Measurements from ENCODE around the gene FAM114A1.

FAM114A1 gene

DNA sequence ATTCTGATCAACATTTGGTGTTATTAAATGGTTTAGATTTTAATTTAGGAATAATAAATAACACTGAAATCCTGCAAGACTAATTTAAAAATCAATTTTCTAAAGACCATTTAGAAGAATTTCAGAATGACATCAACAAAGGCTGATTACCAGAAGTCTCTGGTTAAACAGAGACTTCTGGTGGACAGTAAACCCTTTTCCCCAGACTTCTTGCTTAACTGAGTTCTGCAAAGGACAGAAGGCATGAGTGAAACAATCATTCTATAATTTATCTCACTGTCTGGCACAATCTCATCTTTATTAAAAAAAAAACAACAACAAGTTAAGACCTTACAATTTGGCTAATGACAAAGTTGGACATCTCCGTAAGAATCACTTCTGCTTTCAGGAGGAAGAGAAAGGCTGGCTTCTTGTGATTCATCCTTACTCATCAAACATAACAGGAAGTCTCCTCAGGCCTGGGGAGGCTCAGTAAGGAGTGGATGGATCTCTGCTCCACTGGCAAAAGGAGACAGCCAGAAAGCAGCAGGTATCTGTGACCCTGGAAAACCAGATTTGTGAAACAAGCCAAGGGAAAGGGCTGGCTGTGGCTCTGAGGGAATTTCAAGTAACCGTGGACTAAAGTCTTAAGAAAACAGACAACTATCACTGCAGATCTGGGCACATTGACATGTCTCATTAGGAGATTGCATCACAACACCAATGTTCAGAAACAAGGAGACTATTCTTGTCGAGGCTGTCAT, 10.1 kb upstream of the FAM114A1 start:
- H3K4me3 ChIP-seq (ENCODE audit: low read depth, low read length): peak overlapping the region; percentile 34
- DNase-seq (ENCODE audit: low read depth): peak; percentile 85

DNA sequence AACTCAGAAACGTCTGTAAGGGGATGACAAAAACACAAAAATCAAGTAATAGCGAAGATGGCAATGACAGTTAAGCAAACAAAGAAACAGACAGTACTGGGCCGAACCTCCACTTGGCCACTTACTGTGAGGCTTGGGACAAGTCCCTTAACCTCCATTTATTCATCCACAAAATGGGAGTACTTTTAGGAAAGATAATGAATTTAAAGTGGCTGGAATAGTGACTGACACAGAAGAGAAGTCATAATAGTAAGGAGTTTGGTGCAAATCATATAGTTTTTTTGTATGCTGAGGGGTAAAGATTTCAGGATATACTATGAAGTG, 9.5 kb upstream of the FAM114A1 start:
- no peak for DNase-seq (ENCODE audit: low read depth)
- no peak overlapping the region for H3K4me3 ChIP-seq (ENCODE audit: low read depth, low read length)

DNA sequence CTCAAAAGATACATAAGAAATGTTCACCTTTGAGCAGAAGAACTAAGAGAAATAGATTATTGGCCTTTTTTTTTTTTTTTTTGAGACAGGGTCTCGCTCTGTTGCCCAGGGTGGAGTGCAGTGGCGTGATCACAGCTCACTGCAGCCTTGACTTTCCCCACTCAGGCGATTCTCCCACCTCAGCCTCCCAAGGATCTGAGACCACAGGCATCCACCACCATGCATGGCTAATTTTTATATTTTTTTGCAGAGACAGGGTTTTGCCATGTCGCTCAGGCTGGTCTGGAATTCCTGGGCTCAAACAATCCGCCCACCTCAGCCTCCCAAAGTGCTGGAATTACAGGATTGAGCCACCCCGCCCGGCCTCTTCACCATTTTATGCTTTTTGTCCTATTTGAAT, 8.1 kb upstream of the FAM114A1 start:
- DNase-seq (ENCODE audit: low read depth): no peak
- H3K4me3 ChIP-seq (ENCODE audit: low read depth, low read length): no peak overlapping the region

DNA sequence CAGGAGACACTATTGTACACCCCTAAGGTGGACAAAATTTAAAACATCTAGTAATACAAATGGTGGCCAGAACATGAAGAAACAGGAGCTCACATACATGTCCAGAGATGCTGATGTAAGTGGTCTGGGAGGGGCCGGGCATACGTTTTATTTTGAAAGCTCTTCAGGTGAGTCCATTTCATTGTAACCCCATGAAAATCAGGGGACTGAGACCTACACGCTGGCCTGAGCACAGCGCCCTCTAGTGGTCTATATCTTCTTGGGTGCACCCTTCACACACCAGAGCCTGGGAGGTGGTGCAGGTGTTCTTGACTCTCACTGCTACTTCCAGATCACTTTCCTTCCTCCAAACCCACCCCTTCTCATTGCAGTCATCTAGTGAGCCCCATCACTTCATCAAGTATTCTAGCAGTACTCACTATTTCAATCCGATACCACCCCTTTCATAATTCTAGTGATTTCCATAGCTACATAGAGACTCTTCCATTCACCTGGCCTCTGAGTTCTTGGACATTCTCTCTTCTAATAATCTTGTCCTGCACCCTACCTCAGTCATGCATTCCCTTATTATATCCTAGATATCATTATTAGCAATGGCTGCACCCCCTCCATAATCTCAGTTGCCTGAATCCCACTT, 6.7 kb upstream of the FAM114A1 start:
- H3K4me3 ChIP-seq (ENCODE audit: low read depth, low read length): no peak overlapping the region
- DNase-seq (ENCODE audit: low read depth): no peak

DNA sequence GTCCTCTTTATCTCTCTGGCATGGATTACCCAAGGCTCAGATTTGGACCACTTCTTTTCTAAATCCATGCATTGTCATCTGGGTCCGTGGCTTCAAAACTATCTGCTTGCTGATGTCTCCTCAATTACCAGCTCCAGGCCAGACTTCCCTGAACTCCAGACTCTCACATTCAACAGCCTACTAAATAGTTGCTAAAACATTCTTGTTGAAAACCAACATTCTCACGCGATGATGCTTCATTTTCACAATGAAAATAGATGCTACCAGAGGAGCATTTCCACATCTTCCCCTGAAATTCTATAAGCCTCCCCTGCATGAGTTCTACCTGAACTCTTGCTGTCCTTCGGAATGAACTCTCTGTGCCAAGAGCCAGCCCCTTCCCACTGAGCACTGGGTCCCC, 5.8 kb upstream of the FAM114A1 start:
- no peak for DNase-seq (ENCODE audit: low read depth)
- no peak overlapping the region for H3K4me3 ChIP-seq (ENCODE audit: low read depth, low read length)

DNA sequence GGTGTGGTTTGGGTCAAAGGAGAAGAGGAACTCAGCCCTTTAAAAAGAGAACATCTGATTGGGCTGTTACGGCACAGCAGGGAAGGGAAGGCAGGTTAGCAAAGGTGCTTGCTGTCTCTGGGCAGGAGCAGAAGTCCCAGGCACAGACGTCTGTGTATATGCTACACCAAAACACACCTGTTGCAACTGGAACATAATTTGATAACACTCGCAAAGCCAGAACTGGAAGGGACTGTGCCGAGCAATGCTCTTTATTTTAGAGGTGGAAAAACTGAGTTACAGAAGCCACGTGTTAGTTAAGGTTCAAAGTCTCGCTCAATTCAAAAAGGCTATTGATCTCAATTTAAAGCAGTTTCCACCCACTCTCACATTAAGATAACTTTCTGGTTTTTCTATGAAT, 2.2 kb upstream of the FAM114A1 start:
- no peak for DNase-seq (ENCODE audit: low read depth)
- no peak overlapping the region for H3K4me3 ChIP-seq (ENCODE audit: low read depth, low read length)

DNA sequence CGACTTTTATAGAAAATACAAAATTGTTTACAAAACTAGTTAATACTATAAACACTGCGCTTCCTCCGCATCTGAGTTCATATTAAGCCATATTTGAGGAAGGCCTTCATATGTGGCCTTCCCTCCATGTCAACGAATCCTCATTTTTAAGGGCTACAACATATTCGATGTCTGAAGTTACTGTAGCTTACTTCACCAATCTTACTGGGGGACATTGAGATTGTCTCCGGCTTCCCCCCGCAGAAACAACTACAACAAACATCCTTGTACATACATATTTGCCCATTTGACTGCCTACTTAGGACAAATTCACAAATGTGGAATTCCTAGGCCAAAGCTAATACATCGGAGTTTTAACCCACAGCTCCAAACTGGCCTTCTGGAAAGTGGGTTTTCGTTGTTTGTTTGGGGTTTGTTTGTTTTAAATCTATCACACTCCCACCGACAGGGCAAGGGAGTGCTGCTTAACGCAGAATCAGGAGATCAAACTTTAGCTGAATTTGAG, 581 bp upstream of the FAM114A1 start:
- H3K4me3 ChIP-seq (ENCODE audit: low read depth, low read length): peak overlapping the region; percentile 47
- DNase-seq (ENCODE audit: low read depth): no peak

DNA sequence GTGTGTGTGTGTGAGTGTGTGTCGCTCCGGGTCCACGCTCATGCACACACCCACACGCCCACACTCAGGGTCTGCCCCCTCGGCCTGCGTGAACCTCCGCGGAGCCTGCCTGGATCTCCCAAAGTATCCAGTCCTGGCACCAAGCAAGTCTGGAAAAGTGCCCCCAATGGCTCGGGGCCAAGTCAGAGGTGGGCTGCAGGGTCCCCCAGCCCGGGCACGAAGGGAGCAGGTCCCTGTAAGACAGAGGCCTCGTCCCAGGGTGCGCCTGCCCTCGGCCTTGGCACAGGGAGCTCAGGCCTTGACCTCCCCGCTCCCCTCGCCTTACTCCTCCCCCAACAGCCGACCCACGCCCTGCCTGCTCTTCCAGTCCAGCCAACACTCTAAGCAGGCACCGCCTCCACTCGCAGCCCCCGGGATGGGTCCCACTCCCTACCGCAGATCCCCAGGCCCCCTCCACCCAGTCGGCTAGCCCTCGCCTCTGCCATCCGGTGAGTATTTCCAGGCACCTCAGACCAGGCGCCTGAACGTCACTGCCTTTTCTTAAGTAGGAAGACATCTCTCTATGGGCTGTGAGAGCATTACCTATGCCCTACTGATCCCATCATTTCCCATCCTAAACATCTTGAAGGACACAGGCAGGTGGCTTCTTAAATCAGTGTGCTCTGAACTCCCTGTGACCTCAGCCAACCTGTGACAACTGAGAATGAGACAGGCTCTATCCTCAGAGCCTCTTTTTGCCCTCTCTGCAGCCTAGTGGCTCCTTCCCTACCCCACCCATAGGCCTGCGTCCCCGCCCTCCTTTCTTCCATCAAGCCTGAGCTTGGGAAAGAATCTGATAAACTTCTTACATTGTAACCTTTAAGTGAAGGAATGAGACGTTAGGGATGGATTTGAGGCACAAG, 704 bp downstream of the FAM114A1 start:
- DNase-seq (ENCODE audit: low read depth): no peak
- peak overlapping the region; percentile 88 for H3K4me3 ChIP-seq (ENCODE audit: low read depth, low read length)

DNA sequence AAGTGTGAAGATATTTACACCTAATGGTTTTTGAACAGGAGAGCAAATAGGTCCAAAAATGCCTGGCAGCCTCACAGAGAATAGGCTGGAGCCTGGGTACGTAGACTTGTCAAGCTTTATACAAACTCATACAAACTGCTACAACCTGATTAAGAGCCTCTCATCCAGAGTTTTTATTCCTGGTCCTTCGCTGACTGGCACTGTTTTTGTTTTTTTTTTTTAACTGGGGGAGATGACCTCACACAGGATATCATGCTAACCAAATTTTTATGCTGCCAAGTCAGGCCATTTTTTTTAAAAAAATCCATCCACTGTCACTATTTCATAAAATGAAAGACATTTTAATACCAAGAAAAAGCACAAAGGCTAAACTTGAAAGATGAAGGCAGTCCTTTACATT, 1.9 kb downstream of the FAM114A1 start:
- peak overlapping the region; percentile 88 for H3K4me3 ChIP-seq (ENCODE audit: low read depth, low read length)

DNA sequence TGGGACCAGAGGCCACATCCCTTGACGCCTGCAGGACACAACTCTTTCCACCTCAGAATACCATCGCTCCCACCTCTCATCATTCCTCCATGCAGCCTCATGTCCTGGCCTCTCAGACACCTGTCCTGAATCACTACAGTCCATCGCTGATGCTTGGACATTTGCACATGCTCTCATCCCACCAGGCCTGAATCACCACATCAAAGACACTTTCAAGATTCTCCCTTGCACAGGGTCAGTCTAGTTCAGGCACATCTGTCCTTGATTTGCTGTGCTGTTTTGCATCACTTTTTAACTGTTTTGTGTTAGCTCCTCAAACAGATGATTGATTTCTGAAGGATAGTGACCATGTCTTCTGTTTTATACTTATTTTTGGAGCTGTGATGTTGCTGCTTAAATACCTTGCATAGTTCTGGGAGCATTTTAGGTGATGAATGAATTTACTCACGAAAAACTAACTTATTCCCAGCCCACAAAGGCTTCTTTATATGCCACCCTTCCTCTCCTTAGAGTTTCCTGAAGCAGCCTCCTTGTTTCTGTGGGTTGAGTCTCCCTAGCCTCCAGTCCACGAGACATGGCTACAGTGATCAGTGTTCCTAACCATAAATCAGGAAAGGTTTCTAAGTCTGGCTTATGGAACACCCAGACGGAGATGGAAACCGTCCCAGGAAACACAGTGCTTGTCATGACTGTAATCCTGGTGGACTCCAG, 2.6 kb downstream of the FAM114A1 start:
- DNase-seq (ENCODE audit: low read depth): no peak

More for the DNA sequence above, 1.9 kb downstream of the FAM114A1 start:
- no peak for DNase-seq (ENCODE audit: low read depth)

DNA sequence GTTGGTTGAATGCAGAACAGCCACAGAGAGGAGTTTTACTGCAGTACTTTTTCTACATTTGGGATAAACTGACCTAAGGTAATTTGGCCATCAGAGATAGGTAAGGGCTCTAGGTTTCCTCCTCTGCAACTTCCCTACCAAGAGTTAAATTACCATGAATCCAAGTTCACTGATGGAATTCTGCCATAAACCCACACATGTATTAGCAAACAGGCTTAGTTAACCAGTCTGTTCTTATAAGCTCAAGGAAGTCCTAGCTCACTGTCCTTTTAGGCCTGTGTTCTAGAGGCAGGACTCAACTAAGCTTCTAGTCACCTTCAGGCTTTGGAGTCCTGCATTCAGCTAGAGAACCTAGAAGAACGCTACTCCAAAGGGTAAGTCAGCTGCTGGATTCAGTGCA, 4.0 kb downstream of the FAM114A1 start:
- no peak for DNase-seq (ENCODE audit: low read depth)
- H3K4me3 ChIP-seq (ENCODE audit: low read depth, low read length): no peak overlapping the region

More for the DNA sequence above, 2.6 kb downstream of the FAM114A1 start:
- no peak overlapping the region for H3K4me3 ChIP-seq (ENCODE audit: low read depth, low read length)

DNA sequence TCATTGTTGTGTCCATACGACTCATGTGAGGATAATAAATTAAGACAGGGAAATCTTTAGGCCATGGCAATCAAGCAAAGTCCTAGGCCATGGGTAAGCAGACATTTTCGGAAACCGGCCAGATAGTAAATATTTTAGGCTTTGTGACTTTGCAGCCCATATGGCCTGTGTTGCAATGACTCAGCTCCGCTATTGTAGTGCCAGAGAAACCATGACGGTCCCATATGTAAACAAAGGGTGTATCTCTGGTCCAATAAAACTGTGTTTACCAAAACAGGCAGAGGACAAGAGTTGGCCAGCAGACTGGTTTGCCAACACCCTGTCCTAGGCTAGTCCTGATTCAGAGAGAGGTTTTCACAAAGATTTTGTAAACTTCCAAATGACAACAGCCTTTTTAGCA, 5.0 kb downstream of the FAM114A1 start:
- DNase-seq (ENCODE audit: low read depth): no peak
- H3K4me3 ChIP-seq (ENCODE audit: low read depth, low read length): no peak overlapping the region

DNA sequence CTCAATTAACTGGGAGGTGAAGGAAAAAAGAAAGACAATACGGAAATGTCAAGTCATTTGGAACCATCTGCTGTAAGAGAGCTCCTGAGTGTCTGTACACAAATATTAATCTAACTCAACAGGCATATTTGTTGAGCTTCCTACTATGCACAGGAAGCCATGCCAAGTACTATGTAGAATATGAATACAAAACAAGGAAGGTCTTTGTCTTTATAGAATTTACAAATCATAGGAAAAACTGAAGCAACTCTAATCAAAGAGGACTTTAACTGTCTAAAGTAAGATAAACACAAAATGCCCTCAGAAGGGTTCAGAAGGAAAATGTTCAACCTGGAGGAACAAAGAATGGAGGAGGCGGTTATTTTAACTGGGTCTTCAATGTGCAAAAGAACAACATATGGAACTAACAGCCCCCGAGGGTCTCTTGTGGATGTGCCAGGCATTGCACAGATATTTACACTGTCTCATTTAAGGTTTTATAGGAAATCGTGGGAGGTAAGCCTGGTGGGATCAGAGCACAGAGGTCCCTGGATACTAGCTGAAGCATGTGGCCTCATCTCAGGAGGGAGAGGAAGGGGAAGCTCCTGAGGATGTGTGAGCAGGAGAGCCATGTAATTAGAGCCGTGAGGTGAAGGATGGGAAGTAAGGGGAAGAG, 5.8 kb downstream of the FAM114A1 start:
- DNase-seq (ENCODE audit: low read depth): no peak

DNA sequence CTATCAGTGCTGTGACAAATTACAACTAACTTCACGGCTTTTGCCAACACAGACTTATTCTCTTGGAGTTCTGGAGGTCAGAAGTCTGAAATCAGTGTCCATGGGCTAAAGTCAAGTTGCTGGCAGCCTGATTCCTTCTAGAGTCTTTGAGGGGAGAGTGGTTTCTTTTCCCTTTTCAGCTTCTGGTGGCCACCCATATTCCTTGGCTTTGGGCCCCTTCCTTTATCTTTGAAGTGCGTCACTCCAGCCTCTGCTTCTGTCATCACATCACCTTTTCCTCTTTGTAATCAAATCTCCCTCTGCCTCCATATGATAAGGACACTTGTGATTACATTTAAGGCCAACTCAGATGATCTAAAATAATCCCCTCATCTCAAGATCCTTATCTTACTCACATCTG, 9.0 kb downstream of the FAM114A1 start:
- DNase-seq (ENCODE audit: low read depth): no peak
- no peak overlapping the region for H3K4me3 ChIP-seq (ENCODE audit: low read depth, low read length)

More for the DNA sequence above, 5.8 kb downstream of the FAM114A1 start:
- H3K4me3 ChIP-seq (ENCODE audit: low read depth, low read length): no peak overlapping the region

DNA sequence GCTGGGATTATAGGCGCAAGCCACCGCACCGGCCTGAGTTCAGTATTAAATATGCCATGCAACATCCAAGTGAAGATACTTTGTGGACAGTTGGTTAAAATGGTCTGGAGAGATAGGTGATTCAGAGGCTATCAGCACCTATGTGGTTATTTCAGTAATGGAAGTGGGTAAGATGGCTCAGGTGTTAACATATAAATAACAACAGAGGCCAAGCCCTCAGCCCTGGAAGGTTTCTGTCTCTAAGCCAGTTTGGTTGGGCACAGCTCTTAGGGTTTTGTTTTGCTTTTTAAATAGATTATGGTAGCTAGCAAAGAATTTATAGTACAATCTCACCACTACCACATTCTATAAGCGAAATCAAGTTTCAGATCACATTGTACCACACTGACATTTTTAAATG, 16.6 kb downstream of the FAM114A1 start:
- H3K4me3 ChIP-seq (ENCODE audit: low read depth, low read length): no peak overlapping the region
- DNase-seq (ENCODE audit: low read depth): no peak

DNA sequence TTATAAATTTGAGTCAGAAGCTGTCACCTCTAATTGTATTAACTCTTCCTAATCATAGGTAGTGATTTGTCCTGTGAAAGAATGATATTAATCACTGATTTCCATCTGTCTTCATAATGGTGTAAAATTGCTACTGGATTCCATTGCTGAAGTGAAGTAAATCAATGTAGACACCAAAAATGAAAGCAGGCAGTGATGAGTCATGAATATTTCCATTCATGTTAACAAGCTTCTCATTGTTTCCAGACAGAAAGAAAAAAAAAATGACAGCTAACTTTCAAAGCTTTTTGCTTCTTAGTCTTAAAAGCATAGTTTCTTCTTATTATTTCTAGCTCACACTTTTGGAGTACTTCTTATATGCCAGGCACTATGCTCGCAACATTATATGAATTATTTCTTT, 21.5 kb downstream of the FAM114A1 start:
- DNase-seq (ENCODE audit: low read depth): peak; percentile 39
- no peak overlapping the region for H3K4me3 ChIP-seq (ENCODE audit: low read depth, low read length)

DNA sequence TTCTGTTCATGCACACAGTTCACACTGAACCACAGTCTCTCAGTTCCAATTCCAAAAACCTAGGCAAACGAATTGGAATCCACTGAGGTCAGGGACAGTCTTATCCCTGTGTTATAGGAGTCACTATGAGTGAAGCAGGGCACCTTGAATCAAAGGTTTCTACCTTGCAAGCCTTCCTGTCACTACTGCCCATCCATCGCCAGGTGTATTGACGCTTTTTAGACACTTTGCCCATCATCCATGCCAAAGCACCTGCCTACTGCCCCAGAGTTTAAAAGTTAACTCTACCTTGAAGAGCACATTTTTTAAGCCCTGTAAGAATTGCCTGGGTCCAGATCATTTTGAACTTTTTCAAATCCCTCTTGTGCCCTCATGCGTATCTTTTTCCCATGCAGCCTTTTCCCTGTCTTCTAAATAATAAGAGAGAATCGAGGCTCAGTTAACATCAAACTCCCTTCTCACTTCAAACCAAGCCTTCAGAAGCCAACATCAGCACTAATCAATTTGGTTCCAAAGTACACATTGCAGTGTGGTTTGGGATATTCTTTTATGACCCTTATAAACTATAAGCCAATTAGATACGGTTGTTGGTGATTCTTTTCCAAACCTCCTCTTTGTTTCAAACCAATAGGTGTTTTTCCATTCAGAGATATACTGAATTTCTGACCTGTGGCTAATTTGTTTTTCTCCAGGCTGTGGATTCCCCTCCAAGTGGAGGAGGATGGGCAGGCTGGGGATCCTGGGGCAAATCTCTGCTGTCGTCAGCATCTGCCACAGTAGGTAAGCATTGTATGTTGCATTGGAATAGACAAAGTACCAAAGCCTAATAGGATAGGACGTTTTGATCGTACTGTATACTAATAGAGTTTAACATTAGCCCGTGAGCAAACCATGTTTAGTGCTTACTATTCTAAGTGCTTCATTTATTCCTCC, 23.7 kb downstream of the FAM114A1 start:
- DNase-seq (ENCODE audit: low read depth): no peak
- H3K4me3 ChIP-seq (ENCODE audit: low read depth, low read length): no peak overlapping the region

DNA sequence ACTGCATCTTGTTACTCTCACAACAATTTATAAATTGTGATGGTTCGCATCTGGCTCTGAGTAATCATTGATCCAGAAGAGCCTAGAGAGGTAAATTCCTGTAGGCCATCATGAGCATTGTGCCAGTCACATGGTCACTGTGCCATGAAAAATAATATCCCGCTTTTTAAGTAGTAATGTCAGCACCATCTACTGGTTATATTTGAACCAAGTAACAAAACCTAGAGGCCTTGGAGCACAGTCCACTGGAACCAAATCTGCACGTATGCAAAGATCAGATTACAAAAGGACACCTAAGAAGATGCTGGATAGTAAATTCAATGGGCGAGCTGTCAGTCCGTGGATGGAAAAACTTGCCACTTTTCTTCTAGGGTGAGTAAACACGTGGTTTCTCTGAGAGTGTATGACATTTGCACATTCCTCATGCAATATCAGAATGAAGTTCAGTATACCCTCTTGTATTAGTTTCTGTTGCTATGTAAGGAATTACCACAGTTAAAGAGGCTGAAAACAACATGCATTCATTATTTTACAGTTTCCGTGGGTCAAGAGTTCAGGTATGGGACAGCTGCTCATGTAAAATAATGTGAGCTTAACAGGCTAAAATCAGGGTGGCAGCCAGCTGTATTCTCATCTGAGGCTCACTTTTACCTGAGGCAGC, 26.8 kb downstream of the FAM114A1 start:
- H3K4me3 ChIP-seq (ENCODE audit: low read depth, low read length): no peak overlapping the region
- no peak for DNase-seq (ENCODE audit: low read depth)

Measured in skeletal muscle cell (primary cell).